Keratinocyte (primary cell): ENCODE data around the gene LY6G6C. TPM values are rescaled to one million over a fixed set of nuclear protein-coding genes. Genes with fewer than 3 reads are reported as not detected.

ENCODE experiments used
- DNase-seq: peaks from one replicate; pipeline ENCODE4 v3.0.0-alpha.2; 2011; ENCODE audit warnings: low read depth, missing footprints, low spot score
- FAIRE-seq: peaks from 2 replicates; lab custom pipeline; 2011; peaks lifted over from hg19 to GRCh38; lab: Jason Lieb, UNC
- H2AFZ ChIP-seq: 2 replicates; pipeline ENCODE4 v1.6.0; 2012; ENCODE audit warnings: low read length, control low read depth, inconsistent platforms; ENCODE audit not compliant: control insufficient read depth
- H3K27ac ChIP-seq: 2 replicates; pipeline ENCODE4 v1.5.1; 2011; ENCODE audit warnings: low read length; ENCODE audit not compliant: control insufficient read depth, insufficient read depth
- H3K27me3 ChIP-seq: 3 replicates; pipeline ENCODE4 v1.6.0; 2011; ENCODE audit warnings: low read length; ENCODE audit not compliant: control insufficient read depth, insufficient read depth; ENCODE audit errors: extremely low read depth
- H3K36me3 ChIP-seq, 2 experiments: 2 replicates in 1 of 2; 3 replicates in 1 of 2; pipeline ENCODE4 v1.5.1; 2011; ENCODE audit warnings: low read length in 2 of 2, mild to moderate bottlenecking in 1 of 2; ENCODE audit not compliant: control insufficient read depth in 2 of 2, insufficient read depth in 2 of 2; ENCODE audit errors: extremely low read depth in 1 of 2
- H3K4me1 ChIP-seq: 3 replicates; pipeline ENCODE4 v1.5.1; 2011; ENCODE audit warnings: low read length; ENCODE audit not compliant: control insufficient read depth, insufficient read depth; ENCODE audit errors: extremely low read depth
- H3K4me2 ChIP-seq: 3 replicates; pipeline ENCODE4 v1.6.0; 2011; ENCODE audit warnings: low read depth, low read length; ENCODE audit not compliant: control insufficient read depth, insufficient read depth; ENCODE audit errors: extremely low read depth
- H3K4me3 ChIP-seq, 3 experiments: fragments of 200-600 bp in 1 of 3; sonication (generic) in 1 of 3; 2 replicates in 2 of 3; 3 replicates in 1 of 3; pipeline ENCODE4 v1.5.1; 2011 to 2016; ENCODE audit warnings: low read length in 3 of 3, mild to moderate bottlenecking in 3 of 3, control low read depth in 2 of 3, inconsistent platforms in 1 of 3, low read depth in 1 of 3, mixed read lengths in 1 of 3, mixed run types in 1 of 3, moderate library complexity in 1 of 3; ENCODE audit not compliant: control insufficient read depth in 2 of 3, insufficient read depth in 2 of 3; ENCODE audit errors: extremely low read depth in 1 of 3
- H3K79me2 ChIP-seq: 2 replicates; pipeline ENCODE4 v1.6.0; 2012; ENCODE audit warnings: low read length; ENCODE audit not compliant: control insufficient read depth, insufficient read depth
- H3K9ac ChIP-seq: 3 replicates; pipeline ENCODE4 v1.6.0; 2011; ENCODE audit warnings: low read length; ENCODE audit not compliant: control insufficient read depth, insufficient read depth; ENCODE audit errors: extremely low read depth
- H3K9me1 ChIP-seq: 3 replicates; pipeline ENCODE4 v1.6.0; 2011; ENCODE audit warnings: low read length; ENCODE audit not compliant: control insufficient read depth, insufficient read depth; ENCODE audit errors: extremely low read depth
- H3K9me3 ChIP-seq: 2 replicates; pipeline ENCODE4 v1.5.1; 2012; ENCODE audit warnings: low read depth, low read length; ENCODE audit not compliant: control insufficient read depth
- H4K20me1 ChIP-seq: 3 replicates; pipeline ENCODE4 v1.6.0; 2011; ENCODE audit warnings: low read length; ENCODE audit not compliant: control insufficient read depth, insufficient read depth; ENCODE audit errors: extremely low read depth
- EZH2 ChIP-seq: IDR thresholded peaks from one replicate; pipeline ENCODE4 v1.6.1; 2012; ENCODE audit warnings: inconsistent platforms, mild to moderate bottlenecking, low read length, moderate library complexity
- dilution Hi-C: fragments of 300-500 bp; cut with MboI; formaldehyde crosslinking; loops from one replicate; pipeline ENCODE4 v1.7.0; 2020; ENCODE audit warnings: low sequenced_read_pairs; ENCODE audit not compliant: extremely low pct_ligation_motif_present
- polyA plus RNA-seq, 5 experiments: library from polyadenylated mRNA; depleted of rRNA in 3 of 5; stranded (reverse) in 3 of 5; stranded (forward) in 1 of 5; unstranded in 1 of 5; fragments of >200 nt; gene quantifications; 1 replicate in 1 of 5; 2 replicates in 3 of 5; 3 replicates in 1 of 5; pipeline versions ENCODE4 v1.2.1 to v1.2.3, GENCODE V29; 2011 to 2012; ENCODE audit warnings: missing spikeins in 2 of 5, low read depth in 1 of 5, low replicate concordance in 1 of 5
- TF ChIP-seq, protein P1 (sequence below), 3 experiments: IDR thresholded peaks in 1 of 3; conservative IDR thresholded peaks in 1 of 3; optimal IDR thresholded peaks in 1 of 3; 2 replicates in 2 of 3; 3 replicates in 1 of 3; pipeline versions ENCODE3 to v1.5.1; 2011; ENCODE audit warnings: low read length in 3 of 3, mild to moderate bottlenecking in 3 of 3, moderate library complexity in 2 of 3, control low read depth in 1 of 3, inconsistent platforms in 1 of 3; ENCODE audit not compliant: insufficient read depth in 2 of 3; ENCODE audit errors: extremely low read depth in 1 of 3

Gene LY6G6C
- polyA plus RNA-seq, 1 donor (not counting 4 experiments of a cell fraction or from before 2014, with no cell fraction given): 2.4 TPM

DNA sequence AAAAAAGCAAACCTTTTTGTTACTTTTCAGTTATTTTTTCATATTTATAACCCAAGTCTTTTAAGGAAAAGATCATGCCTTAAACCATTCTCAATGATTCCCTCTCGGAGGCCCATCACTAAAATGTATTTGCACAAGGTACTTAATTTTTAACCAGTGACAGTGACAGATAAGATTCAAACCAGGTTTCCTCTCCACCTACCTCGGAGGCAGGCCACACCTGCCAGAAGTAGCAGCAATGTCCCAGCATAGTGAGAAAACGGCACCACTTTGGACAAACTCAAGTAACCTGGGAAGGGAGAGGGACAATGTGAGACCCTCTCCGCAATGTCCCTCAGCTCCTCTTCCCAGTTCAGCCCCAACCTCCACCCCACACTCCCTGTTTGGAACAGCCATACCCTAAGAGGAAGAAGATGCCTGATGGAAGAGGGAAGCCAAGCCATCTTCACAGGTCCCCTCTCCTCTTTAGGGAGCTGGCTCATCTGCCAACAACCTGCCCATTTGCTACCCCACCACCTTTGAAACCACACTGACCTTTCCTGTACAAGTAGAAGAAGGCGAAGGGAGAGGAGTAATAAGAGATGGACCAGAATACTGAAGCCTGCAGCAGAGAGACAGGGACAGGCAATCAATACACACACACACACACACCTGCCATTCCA is 20.7 kb downstream of the LY6G6C start:
- no peaks in the 10 kb centered on the region for H4K20me1 ChIP-seq
- no peak overlapping the region for H3K4me2 ChIP-seq
- H3K27me3 ChIP-seq: no peaks in the 10 kb centered on the region
- H2AFZ ChIP-seq: no peak overlapping the region
- TF ChIP-seq, protein P1, sequence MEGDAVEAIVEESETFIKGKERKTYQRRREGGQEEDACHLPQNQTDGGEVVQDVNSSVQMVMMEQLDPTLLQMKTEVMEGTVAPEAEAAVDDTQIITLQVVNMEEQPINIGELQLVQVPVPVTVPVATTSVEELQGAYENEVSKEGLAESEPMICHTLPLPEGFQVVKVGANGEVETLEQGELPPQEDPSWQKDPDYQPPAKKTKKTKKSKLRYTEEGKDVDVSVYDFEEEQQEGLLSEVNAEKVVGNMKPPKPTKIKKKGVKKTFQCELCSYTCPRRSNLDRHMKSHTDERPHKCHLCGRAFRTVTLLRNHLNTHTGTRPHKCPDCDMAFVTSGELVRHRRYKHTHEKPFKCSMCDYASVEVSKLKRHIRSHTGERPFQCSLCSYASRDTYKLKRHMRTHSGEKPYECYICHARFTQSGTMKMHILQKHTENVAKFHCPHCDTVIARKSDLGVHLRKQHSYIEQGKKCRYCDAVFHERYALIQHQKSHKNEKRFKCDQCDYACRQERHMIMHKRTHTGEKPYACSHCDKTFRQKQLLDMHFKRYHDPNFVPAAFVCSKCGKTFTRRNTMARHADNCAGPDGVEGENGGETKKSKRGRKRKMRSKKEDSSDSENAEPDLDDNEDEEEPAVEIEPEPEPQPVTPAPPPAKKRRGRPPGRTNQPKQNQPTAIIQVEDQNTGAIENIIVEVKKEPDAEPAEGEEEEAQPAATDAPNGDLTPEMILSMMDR (optimal IDR thresholded peaks at IDR 0.05 in 1 of 3, IDR thresholded peaks at IDR 0.05 in 1 of 3, conservative IDR thresholded peaks at IDR 0.05 in 1 of 3; ENCODE audit: extremely low read depth in 1 of 3, insufficient read depth in 2 of 3, low read length in 3 of 3): no peak
- TF ChIP-seq EZH2: no peak
- H3K9me1 ChIP-seq: no peaks in the 10 kb centered on the region
- H3K9me3 ChIP-seq: no peaks in the 10 kb centered on the region
- dilution Hi-C loops: no loop called here
- no peak overlapping the region for H3K4me3 ChIP-seq
- H3K36me3 ChIP-seq: peaks cover 0 to 3% of the 10 kb centered on the region in 2 experiments
- FAIRE-seq: no peak
- H3K9ac ChIP-seq: no peak overlapping the region
- H3K4me1 ChIP-seq: peaks cover 9% of the 10 kb centered on the region
- peaks cover 19% of the 10 kb centered on the region for H3K79me2 ChIP-seq
- no peak for DNase-seq
- H3K27ac ChIP-seq: no peak overlapping the region

DNA sequence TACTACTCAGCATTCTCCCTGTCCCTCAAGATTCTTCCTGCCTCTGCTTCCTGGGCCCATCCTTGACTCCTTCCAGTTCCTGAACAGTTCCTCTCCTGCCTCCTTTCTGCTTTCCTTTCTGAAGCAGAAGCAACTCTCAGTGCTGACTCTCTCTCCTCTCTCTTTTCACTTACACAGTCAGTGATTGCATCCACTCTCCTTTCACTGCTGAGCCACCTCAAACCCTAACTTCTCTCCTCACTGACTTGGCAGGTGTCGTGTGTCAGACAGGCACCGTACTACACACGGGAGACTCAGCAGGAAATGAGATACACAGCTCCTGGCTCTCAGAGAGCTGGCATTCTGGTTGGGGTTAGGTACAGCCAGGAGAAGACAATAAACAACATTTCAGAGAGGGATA is 24.0 kb downstream of the LY6G6C start:
- Histone ChIP-seq H3K9me1 (no peaks in the 10 kb centered on the region), H3K27me3 (no peaks in the 10 kb centered on the region), H2AFZ (no peak overlapping the region), H3K27ac (no peak overlapping the region), H3K36me3 (peaks cover 13 to 15% of the 10 kb centered on the region in 2 experiments), H3K9me3 (no peaks in the 10 kb centered on the region), H3K79me2 (peaks cover 18% of the 10 kb centered on the region), H4K20me1 (no peaks in the 10 kb centered on the region), H3K4me1 (peaks cover 9% of the 10 kb centered on the region), H3K9ac (no peak overlapping the region), H3K4me3 (no peak overlapping the region), H3K4me2 (no peak overlapping the region)
- DNase-seq (no peak), FAIRE-seq (no peak)
- dilution Hi-C loops: no loop called here
- TF ChIP-seq, protein P1 (optimal IDR thresholded peaks at IDR 0.05 in 1 of 3, IDR thresholded peaks at IDR 0.05 in 1 of 3, conservative IDR thresholded peaks at IDR 0.05 in 1 of 3; ENCODE audit: extremely low read depth in 1 of 3, insufficient read depth in 2 of 3, low read length in 3 of 3): no peak
- TF ChIP-seq EZH2: no peak
